IMR-90 (cell line): ENCODE data around the gene ZNF574. TPM values are rescaled to one million over a fixed set of nuclear protein-coding genes. Genes with fewer than 3 reads are reported as not detected.

Experiments
- ATAC-seq: fragments of 200-7000 bp; cut with Tn5 transposase; 2 replicates; pipeline ENCODE4 v1.9.1; 2020; ENCODE audit warnings: low read depth, mild to moderate bottlenecking, moderate library complexity
- BruUV-seq: library from RNA; stranded (reverse); fragments of 400-500 nt; replicated peaks from 2 replicates; lab custom pipeline; 2021; lab: Mats Ljungman, UMichigan
- CTCF ChIA-PET: fragments of 300-600 bp; formaldehyde crosslinking; extraction: SDS; loops from one replicate; lab custom pipeline; 2021; ENCODE audit warnings: antibody characterized with exemption; lab: Yijun Ruan, JAX
- POLR2A ChIA-PET: fragments of 300-600 bp; sonication (Branson Sonifier 250); formaldehyde crosslinking; loops from one replicate; lab custom pipeline; 2022; ENCODE audit warnings: antibody characterized with exemption; ENCODE audit not compliant: unreplicated experiment; lab: Charles Lee
- DNase-seq: peaks from one replicate; pipeline ENCODE4 v3.0.0; 2013
- H2AFZ ChIP-seq: replicated peaks from 2 replicates; pipeline ENCODE3; 2013; ENCODE audit warnings: low read length, mild to moderate bottlenecking; ENCODE audit not compliant: poor library complexity
- H2AK5ac ChIP-seq: 2 replicates; pipeline ENCODE4 v1.6.1; 2013; ENCODE audit warnings: low read depth, low read length, inconsistent platforms
- H2AK9ac ChIP-seq: replicated peaks from 2 replicates; pipeline ENCODE3; 2013; ENCODE audit warnings: mild to moderate bottlenecking, low read depth, low read length, moderate library complexity; ENCODE audit not compliant: poor library complexity
- H2BK120ac ChIP-seq: 2 replicates; pipeline ENCODE4 v1.6.1; 2013; ENCODE audit warnings: low read depth, low read length, inconsistent platforms
- H2BK15ac ChIP-seq: 3 replicates; pipeline ENCODE4 v1.6.1; 2013; ENCODE audit warnings: low read depth, low read length, inconsistent platforms
- H2BK20ac ChIP-seq: 2 replicates; pipeline ENCODE4 v1.6.1; 2013; ENCODE audit warnings: low read depth, mild to moderate bottlenecking, inconsistent platforms, low read length, moderate library complexity
- H2BK5ac ChIP-seq: 2 replicates; pipeline ENCODE4 v1.6.1; 2013; ENCODE audit warnings: mild to moderate bottlenecking, low read depth, low read length, inconsistent platforms; ENCODE audit not compliant: poor library complexity, severe bottlenecking
- H3K14ac ChIP-seq: replicated peaks from 2 replicates; pipeline ENCODE4 v1.6.1; 2013; ENCODE audit warnings: low read depth, low read length, inconsistent platforms
- H3K18ac ChIP-seq: 2 replicates; pipeline ENCODE4 v1.6.1; 2013; ENCODE audit warnings: low read depth, low read length, control low read depth
- H3K23ac ChIP-seq: 2 replicates; pipeline ENCODE4 v1.6.1; 2013; ENCODE audit warnings: low read depth, low read length, inconsistent platforms
- H3K27ac ChIP-seq: 2 replicates; pipeline ENCODE4 v1.5.1; 2013; ENCODE audit warnings: mild to moderate bottlenecking, control low read depth, low read length; ENCODE audit not compliant: insufficient read depth
- H3K27me3 ChIP-seq: 2 replicates; pipeline ENCODE4 v1.6.1; 2013; ENCODE audit warnings: low read length; ENCODE audit not compliant: control insufficient read depth, insufficient read depth
- H3K36me3 ChIP-seq: 2 replicates; pipeline ENCODE4 v1.6.1; 2013; ENCODE audit warnings: low read length, mixed read lengths; ENCODE audit not compliant: control insufficient read depth, insufficient read depth
- H3K4ac ChIP-seq: 2 replicates; pipeline ENCODE4 v1.6.1; 2013; ENCODE audit warnings: low read depth, low read length, inconsistent platforms
- H3K4me1 ChIP-seq: 2 replicates; pipeline ENCODE4 v1.6.1; 2013; ENCODE audit warnings: low read length, mixed read lengths; ENCODE audit not compliant: control insufficient read depth, insufficient read depth
- H3K4me2 ChIP-seq: 2 replicates; pipeline ENCODE4 v1.6.1; 2013; ENCODE audit warnings: low read depth, mild to moderate bottlenecking, control low read depth, low read length, moderate library complexity
- H3K4me3 ChIP-seq: 2 replicates; pipeline ENCODE4 v1.5.1; 2013; ENCODE audit warnings: low read depth, mild to moderate bottlenecking, control low read depth, low read length, moderate library complexity; ENCODE audit not compliant: insufficient read depth
- H3K56ac ChIP-seq: 2 replicates; pipeline ENCODE4 v1.6.1; 2013; ENCODE audit warnings: low read length, inconsistent platforms; ENCODE audit not compliant: insufficient read depth; ENCODE audit errors: extremely low read depth
- H3K79me1 ChIP-seq, 2 experiments: 2 replicates each; pipeline ENCODE4 v1.6.1; 2013; ENCODE audit warnings: low read length in 2 of 2, inconsistent platforms in 1 of 2, low read depth in 1 of 2
- H3K9ac ChIP-seq: 2 replicates; pipeline ENCODE4 v1.6.1; 2013; ENCODE audit warnings: low read depth, low read length, control low read depth
- H3K9me1 ChIP-seq: 2 replicates; pipeline ENCODE4 v1.6.1; 2013; ENCODE audit warnings: low read length, inconsistent platforms; ENCODE audit not compliant: insufficient read depth
- H3K9me3 ChIP-seq: 2 replicates; pipeline ENCODE4 v1.6.1; 2013; ENCODE audit warnings: low read length; ENCODE audit not compliant: control insufficient read depth, insufficient read depth
- H4K20me1 ChIP-seq: 2 replicates; pipeline ENCODE4 v1.6.1; 2013; ENCODE audit warnings: low read length, inconsistent platforms; ENCODE audit not compliant: insufficient read depth
- H4K5ac ChIP-seq: 2 replicates; pipeline ENCODE4 v1.6.1; 2013; ENCODE audit warnings: mild to moderate bottlenecking, low read depth, low read length, control low read depth
- H4K8ac ChIP-seq, 2 experiments: 2 replicates each; pipeline ENCODE4 v1.6.1; 2013; ENCODE audit warnings: low read depth in 2 of 2, low read length in 2 of 2, control low read depth in 1 of 2, inconsistent platforms in 1 of 2
- H4K91ac ChIP-seq: 2 replicates; pipeline ENCODE4 v1.6.1; 2013; ENCODE audit warnings: low read depth, low read length, inconsistent platforms; ENCODE audit not compliant: insufficient read depth
- BHLHE40 ChIP-seq: fragments of 150-350 bp; IDR thresholded peaks from 2 replicates; pipeline ENCODE4 v1.6.1; 2016; ENCODE audit warnings: mild to moderate bottlenecking, low read depth, low read length
- CEBPB ChIP-seq: IDR thresholded peaks from 2 replicates; pipeline ENCODE4 v1.6.1; 2012; ENCODE audit warnings: low read depth, low read length, improper control_type of control experiment
- CHD1 ChIP-seq: IDR thresholded peaks from 2 replicates; pipeline ENCODE4 v1.6.1; 2012; ENCODE audit warnings: low read depth, low read length, improper control_type of control experiment
- CTCF ChIP-seq: conservative IDR thresholded peaks from 2 replicates; pipeline ENCODE4 v1.5.1; 2012; ENCODE audit warnings: mild to moderate bottlenecking, low read depth, low read length, improper control_type of control experiment
- FOS ChIP-seq: fragments of 150-350 bp; IDR thresholded peaks from 2 replicates; pipeline ENCODE4 v1.6.1; 2016; ENCODE audit warnings: low read depth, low read length
- MAFK ChIP-seq: IDR thresholded peaks from 2 replicates; pipeline ENCODE4 v1.6.1; 2012; ENCODE audit warnings: low read depth, low read length, improper control_type of control experiment
- NFE2L2 ChIP-seq: fragments of 150-350 bp; IDR thresholded peaks from 2 replicates; pipeline ENCODE4 v1.6.1; 2016; ENCODE audit warnings: low read depth, mild to moderate bottlenecking, low read length
- POLR2A ChIP-seq: IDR thresholded peaks from 2 replicates; pipeline ENCODE4 v1.6.1; 2012; ENCODE audit warnings: mild to moderate bottlenecking, low read depth, low read length
- RAD21 ChIP-seq: IDR thresholded peaks from 2 replicates; pipeline ENCODE4 v1.6.1; 2012; ENCODE audit warnings: low read length, improper control_type of control experiment
- RCOR1 ChIP-seq: IDR thresholded peaks from 2 replicates; pipeline ENCODE4 v1.6.1; 2012; ENCODE audit warnings: mild to moderate bottlenecking, low read length, improper control_type of control experiment; ENCODE audit not compliant: insufficient replicate concordance
- RFX5 ChIP-seq: IDR thresholded peaks from 2 replicates; pipeline ENCODE4 v1.8.0; 2012; ENCODE audit warnings: low read depth, mild to moderate bottlenecking, low read length, moderate library complexity
- USF2 ChIP-seq: fragments of 150-350 bp; IDR thresholded peaks from 2 replicates; pipeline ENCODE4 v1.6.1; 2017; ENCODE audit warnings: mild to moderate bottlenecking, antibody characterized with exemption, low read length, low read depth
- WGBS, 2 experiments: methylation state at CpG; one replicate each; pipeline versions ENCODE4 v1.1.5 to v1.1.7; 2013; ENCODE audit warnings: missing lambda C conversion rate in 2 of 2; ENCODE audit not compliant: insufficient read length in 1 of 2; ENCODE audit errors: extremely low coverage in 2 of 2; 5-methylcytosine and 5-hydroxymethylcytosine counted together
- dilution Hi-C: fragments of 300-500 bp; cut with HindIII; formaldehyde crosslinking; loops from one replicate; pipeline ENCODE4 v1.14.3; 2018; ENCODE audit warnings: low sequenced_read_pairs; ENCODE audit not compliant: unreplicated experiment
- in situ Hi-C: fragments of 300-500 bp; cut with MboI; formaldehyde crosslinking; loops from 3 replicates; pipeline ENCODE4 v1.14.3; 2019; ENCODE audit warnings: low sequenced_read_pairs, inconsistent platforms, mixed read lengths
- intact Hi-C: fragments of 100-400 bp; cut with micrococcal nuclease; formaldehyde crosslinking; loops from 2 replicates; pipeline ENCODE4 v1.10.0; 2022
- polyA plus RNA-seq, 3 experiments: library from polyadenylated mRNA; depleted of rRNA; stranded (reverse); fragments of >200 nt; gene quantifications; 2 replicates each; pipeline ENCODE4 v1.2.3, GENCODE V29; 2012; ENCODE audit warnings: low replicate concordance in 1 of 3
- total RNA-seq: library from RNA; depleted of rRNA; stranded (reverse); fragments of >200 nt; gene quantifications from 2 replicates; pipeline ENCODE4 v1.2.3, GENCODE V29; 2012

ZNF574 gene
- total and polyA plus RNA-seq, 2 of the 4 experiments (the other 2 are of a cell fraction): 8.1 to 14.1 TPM

GRCh38 chr19:42095814-42096230, 19.9 kb downstream of the ZNF574 start:
- Histone ChIP-seq H4K91ac (no peak overlapping the region), H3K27ac (no peak overlapping the region), H3K4me1 (peaks cover 2% of the 10 kb centered on the region; the same call in 1 of the 2 replicates), H3K4ac (no peak overlapping the region), H3K4me3 (no peak overlapping the region), H3K18ac (no peak overlapping the region), H2BK120ac (no peak overlapping the region), H3K27me3 (no peaks in the 10 kb centered on the region; the same call in 1 of the 2 replicates), H3K9ac (no peak overlapping the region), H4K8ac (no peak overlapping the region), H3K14ac (no peak overlapping the region), H2BK15ac (no peak overlapping the region), H3K9me1 (no peaks in the 10 kb centered on the region), H3K36me3 (no peaks in the 10 kb centered on the region), H4K20me1 (no peaks in the 10 kb centered on the region), H3K56ac (no peak overlapping the region), H2AK5ac (no peak overlapping the region), H3K79me1 (no peaks in the 10 kb centered on the region), H2AK9ac (no peak overlapping the region), H3K9me3 (no peaks in the 10 kb centered on the region), H4K5ac (no peak overlapping the region), H3K4me2 (no peak overlapping the region), H2BK20ac (no peak overlapping the region), H2AFZ (peak overlapping the region; percentile 9), H3K23ac (no peak overlapping the region), H2BK5ac (no peak overlapping the region)
- no peak for TF ChIP-seq RFX5
- no peak for TF ChIP-seq FOS
- TF ChIP-seq RAD21: no peak
- no peak for TF ChIP-seq RCOR1
- TF ChIP-seq BHLHE40: no peak
- no peak for TF ChIP-seq MAFK
- no peak for TF ChIP-seq POLR2A
- no peak for TF ChIP-seq CTCF
- no peak for TF ChIP-seq NFE2L2
- TF ChIP-seq CEBPB: no peak
- no peak for TF ChIP-seq USF2
- no peak for TF ChIP-seq CHD1
- WGBS, 2 experiments: 16% methylated on average over 17 of the region's 28 CpGs; no CpG with 5 or more reads in 1 of the 2 experiments
- intact Hi-C loops (no loop called here), dilution Hi-C loops (no loop called here), in situ Hi-C loops (no loop called here)
- DNase-seq: no peak
- no peak for ATAC-seq
- POLR2A ChIA-PET: no interaction called here
- CTCF ChIA-PET: no interaction called here
- BruUV-seq: no TSS peak
